NCI-H446 (cell line): ENCODE measurements around the gene PDZD4.

Source experiments
- DNase-seq, 2 experiments: peaks; one replicate each; lab custom pipeline; 2025; lab: John Stamatoyannopoulos, UW

PDZD4 gene, protein sequence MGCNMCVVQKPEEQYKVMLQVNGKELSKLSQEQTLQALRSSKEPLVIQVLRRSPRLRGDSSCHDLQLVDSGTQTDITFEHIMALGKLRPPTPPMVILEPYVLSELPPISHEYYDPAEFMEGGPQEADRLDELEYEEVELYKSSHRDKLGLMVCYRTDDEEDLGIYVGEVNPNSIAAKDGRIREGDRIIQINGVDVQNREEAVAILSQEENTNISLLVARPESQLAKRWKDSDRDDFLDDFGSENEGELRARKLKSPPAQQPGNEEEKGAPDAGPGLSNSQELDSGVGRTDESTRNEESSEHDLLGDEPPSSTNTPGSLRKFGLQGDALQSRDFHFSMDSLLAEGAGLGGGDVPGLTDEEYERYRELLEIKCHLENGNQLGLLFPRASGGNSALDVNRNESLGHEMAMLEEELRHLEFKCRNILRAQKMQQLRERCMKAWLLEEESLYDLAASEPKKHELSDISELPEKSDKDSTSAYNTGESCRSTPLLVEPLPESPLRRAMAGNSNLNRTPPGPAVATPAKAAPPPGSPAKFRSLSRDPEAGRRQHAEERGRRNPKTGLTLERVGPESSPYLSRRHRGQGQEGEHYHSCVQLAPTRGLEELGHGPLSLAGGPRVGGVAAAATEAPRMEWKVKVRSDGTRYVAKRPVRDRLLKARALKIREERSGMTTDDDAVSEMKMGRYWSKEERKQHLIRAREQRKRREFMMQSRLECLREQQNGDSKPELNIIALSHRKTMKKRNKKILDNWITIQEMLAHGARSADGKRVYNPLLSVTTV

DNA sequence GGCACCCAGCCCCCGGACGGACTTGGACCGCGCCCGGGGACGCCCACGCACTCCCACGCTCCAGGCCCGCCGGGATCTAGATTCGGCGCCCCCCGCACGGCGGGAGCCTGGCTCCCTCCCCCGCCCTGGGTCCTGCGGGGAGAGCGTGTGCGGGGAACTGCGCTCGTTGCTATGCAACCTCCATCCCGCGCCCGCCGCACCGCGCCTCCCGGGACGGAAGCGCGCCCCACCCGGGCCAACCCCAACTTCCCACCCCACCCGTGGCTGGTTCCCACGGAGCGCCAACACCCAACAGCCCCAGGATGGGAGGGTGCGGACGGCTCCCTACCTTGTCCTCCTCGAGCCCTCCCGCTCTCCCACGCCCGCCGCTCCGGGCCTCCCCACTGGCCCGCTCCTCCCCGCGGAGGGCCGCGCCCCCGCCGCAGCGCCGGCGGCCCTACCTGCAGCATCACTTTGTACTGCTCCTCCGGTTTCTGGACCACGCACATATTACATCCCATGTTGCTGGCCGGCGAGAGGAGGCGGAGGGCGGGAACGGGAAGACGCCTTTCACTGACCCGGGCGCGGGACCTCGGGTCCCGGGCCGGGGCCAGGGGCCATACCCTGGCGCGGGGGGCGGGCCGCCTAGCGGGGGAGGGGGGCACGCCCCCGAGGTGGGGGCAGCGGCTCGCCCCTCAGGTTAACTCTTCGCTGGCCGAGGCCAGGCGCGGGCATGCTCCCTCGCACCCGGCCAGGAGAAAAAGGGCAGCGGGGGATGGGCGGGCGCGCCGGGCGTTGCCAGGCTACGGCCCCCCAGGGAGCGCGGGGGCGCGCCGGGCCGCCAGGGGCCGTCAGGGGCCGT is at the start of gene PDZD4:
TSS of gene PDZD4 (minus strand) at position 746 of the 841 bp plus-strand sequence. CDS start at position 500, 246 bp downstream.
- no peak for DNase-seq

DNA sequence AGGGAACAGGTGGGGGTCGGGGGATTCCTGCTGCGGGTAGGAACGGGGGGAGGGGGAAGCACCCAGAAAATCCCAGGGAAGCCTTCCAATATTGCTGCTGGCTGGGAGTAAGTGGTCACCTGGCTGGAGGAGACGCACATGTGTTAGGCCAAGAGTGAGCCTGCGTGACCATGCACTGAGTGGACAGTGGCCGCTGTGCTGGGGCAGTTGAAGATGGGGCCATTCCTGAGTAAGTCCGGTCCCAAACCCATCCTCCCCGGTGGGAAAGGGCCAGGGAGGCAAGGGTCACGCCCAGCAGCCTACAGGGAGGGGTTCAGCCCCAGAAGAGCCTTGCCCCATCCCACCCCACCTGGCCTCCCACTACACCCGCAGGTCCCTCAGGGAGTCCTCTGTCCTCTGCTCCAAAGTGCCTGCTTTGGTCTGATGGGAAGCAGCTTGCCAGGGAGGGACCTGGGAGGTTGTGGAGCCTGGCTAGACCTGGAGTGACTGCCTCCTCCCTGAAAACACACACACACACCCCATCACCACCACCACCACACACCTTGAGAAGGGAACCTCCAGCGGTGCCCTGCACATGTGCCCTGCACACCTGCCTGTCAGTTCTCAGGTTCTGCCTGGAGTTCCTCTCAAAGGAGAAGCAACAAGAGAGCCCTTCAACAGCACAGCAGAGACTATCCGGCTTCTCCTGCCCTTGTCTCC is 49.5 kb upstream of the PDZD4 start:
- DNase-seq = no peak

DNA sequence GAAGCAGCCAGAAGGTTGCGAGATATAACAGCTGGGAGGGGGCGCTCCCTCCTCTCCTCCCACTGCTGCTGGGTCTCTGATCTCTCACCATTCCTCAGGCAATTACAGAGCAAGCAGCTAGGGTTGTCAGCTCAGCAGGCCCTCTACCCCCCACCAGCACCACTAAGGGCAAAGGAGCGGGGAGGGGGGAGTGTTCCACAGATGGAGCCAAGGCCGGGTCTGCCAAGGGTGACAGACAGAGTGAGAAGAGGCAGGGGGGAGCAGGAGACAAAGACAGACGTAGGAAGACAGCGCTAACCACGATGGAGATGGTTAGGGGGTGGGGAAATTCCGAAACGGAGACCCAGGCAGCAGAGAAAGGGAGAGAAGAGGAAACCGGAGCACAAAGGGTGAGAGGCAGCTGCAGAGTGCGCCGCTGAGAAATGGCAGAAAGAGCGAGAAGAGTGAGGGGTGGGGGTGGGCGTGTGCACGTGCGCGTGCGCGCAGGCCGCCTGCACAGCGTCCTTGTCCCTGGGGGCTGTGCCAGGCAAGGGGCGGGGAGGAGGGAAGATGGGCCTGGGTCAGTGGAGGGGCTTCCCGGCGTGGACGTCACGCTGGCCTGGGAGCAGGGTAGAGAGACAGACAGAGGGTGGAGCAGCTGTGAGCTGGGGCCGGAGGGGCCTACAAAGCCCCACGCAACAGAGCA is 48.8 kb upstream of the PDZD4 start:
- DNase-seq = peak in 1 of 2 experiments; percentile 55

DNA sequence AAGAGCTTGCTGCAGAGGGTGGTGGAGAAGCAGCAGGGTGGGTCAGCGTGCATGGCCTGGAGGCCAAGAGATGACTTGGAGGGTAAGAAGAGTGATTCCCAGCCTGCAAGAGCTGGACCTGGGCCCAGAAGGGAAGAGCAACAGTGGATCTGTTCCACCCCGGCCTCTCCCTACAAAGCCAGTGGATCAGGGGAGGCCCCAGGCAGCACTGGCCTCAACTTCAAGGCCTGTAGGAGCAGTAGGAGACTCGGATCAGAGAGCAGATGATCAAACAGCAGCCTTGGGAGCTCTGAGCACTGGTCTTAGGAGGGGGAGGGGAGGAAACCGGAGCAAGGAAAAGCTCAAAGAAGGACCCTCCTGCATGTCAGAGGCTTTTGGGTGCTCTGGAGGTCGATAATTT is 48.0 kb upstream of the PDZD4 start:
- DNase-seq = peak in 1 of 2 experiments; percentile 21

DNA sequence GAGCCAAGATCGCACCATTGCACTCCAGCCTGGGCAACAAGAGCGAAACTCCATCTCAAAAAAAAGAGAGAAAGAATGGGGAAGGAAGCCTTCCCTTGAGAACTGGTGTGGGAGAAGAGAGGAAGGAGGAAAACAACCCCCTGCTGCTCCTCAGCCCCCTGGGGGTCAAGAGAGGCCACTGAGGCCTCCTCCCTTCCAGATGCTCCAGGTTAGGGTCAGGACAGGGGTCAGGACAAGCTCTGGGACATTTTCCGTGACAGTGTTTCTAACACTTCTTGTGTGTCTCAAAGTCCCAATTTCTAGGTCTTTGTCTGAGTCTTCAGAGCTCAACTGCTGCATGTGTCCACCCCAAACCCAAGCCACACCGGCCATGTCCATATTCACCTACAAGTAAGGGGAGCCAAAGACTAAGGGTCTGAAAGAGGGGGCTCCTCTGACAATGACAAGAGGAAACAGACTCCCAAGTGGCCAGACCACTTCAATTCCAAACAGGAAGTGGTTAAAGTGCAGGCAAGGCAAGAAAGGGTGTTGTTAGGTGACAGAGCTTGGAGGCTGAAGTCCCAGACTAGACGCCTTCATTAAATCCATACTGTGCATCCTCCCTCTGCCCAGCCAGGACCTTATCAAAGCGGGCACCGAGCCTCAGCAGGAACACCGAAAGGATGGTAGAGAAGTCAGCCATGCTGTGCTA is 47.4 kb upstream of the PDZD4 start:
- DNase-seq = no peak

DNA sequence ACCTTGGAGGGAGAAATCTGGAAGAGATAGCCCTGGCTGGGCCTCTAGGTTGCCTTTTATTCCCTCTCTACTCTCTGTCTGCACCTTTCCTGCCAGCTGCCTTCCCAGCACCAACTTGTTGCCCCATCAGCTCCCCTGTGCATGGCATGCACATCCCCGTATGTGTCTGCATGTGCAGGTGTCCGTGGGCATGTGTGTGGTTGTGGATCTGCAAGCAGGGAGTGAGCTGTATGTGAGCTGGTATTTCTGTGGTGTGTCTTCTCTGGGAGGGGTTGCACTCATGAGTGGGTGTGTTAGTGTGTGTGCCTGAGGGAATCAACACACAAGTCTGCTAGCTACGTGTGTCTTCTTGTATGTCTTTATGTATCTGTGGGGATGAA is 45.8 kb upstream of the PDZD4 start:
- no peak for DNase-seq

DNA sequence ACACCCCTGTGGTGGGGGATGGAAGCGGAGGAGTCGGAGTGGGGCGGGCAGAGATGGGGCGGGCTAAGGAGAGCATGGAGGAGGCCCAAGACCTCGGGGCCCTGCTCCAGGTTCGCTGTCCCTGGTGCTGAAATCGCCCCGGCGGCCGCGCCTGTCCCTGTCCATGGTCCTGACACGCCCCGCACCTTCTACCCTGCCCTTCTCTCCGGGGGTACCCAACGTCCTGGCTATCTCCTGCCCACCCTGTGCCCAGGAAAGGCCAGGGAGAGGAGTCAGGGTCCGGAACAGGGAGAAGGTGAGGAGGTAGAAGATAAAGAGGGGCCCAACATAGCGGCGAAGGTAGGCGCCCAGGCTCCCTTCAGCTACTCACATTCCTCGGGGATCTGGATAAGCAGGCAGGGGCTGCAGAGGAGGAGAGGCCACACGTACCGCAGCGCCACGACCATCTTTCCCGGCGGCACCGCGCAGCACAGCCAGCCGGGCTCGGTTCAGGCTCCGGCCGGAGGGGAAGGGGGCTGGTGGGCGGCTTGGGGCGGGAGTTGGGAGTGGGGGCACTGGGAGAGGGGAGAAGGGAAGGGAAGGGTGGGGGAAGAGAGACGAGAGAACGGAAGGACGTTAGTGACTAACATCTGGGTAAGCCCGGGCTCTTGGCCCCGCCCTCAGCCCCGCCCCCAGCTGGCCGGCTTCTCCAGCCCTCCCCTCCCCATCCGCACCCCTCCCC is 45.2 kb upstream of the PDZD4 start:
- no peak for DNase-seq

DNA sequence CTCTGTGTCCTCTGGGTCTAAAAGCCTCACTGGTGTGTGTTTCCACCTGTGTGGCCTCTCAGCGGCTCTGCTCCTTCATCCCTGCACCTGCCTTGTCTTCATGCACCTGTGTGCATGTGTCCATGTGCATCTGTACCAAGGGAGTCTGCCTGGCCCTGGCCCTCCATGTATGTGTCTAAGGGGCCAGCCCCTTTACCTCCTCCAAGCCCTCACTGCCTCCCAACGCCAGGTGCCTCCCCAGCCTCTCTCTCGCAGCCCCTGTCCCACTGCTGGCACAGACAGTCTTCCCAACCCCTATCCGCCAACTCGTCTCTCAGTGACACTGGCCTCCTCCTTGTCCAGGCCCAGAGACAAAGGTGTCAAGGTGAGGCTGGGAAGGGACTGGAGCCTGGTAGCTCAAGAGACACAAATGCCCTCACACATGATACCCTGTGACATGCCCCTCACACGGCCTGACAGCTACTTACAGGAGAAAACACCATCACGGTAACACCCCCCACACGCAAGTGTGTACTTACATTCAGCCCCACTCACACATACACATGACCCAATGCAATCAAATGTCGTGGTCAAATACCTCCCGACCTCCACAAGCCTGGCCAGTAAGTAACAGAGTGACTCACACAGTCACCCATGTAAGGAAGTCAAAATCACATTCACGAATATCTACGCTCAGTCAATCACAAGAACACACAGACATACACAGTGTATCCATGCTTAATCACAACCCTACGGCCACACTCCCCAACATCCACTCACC is 44.2 kb upstream of the PDZD4 start:
- DNase-seq = no peak

DNA sequence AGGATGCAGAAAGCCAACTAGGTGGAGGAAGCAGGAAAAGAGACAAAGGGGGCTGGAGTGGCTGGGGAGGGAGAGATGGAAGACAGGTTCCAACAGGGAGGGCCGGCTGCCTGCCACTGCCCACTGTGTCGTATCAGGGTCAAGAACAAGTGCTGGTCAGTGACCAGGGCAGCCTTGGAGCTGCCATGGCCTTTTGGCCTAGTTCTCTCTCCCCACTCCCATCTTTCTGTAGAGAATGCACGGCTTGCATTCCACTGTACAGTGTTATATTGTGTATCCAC is 43.7 kb upstream of the PDZD4 start:
- no peak for DNase-seq

DNA sequence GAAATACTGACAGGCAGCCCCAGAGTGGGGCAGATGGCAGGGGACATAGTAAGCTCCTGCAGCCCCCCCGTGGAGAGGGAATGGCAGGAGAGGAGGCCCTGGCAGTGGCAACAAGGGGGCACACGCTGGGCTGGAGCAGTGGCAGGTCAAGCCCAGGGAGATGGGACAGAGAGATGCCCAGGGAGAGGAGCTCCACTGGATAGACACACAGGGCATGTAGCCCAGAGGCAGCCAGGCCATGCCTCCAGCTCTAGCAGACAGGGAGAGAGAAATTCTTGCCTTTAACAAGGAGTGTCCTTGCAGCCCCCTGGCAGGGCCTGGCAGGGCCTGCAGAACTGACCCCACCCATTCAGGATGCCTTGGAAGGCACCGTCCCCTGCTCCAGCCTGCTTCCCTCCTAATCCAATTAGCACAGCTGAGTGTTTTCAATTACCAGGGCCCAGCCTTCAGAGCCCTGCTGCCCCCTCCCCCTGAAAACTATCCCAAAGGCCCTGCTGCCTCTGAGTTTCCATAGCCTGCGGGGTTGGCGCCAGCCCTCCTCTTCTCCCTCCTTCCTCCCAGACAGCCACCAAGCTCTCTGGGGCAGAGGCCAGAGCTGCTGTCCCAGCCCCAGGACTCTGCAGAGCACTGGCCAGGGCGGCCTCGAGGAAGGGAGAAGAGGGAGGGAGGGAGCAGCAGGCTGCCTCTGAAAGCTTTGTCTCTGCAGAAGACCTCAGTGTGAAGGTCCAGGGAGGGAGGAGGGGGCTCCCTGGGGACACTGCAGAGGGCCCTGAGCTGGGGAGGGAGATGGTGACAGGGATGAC is 43.1 kb upstream of the PDZD4 start:
- peak in 1 of 2 experiments; percentile 44 for DNase-seq

DNA sequence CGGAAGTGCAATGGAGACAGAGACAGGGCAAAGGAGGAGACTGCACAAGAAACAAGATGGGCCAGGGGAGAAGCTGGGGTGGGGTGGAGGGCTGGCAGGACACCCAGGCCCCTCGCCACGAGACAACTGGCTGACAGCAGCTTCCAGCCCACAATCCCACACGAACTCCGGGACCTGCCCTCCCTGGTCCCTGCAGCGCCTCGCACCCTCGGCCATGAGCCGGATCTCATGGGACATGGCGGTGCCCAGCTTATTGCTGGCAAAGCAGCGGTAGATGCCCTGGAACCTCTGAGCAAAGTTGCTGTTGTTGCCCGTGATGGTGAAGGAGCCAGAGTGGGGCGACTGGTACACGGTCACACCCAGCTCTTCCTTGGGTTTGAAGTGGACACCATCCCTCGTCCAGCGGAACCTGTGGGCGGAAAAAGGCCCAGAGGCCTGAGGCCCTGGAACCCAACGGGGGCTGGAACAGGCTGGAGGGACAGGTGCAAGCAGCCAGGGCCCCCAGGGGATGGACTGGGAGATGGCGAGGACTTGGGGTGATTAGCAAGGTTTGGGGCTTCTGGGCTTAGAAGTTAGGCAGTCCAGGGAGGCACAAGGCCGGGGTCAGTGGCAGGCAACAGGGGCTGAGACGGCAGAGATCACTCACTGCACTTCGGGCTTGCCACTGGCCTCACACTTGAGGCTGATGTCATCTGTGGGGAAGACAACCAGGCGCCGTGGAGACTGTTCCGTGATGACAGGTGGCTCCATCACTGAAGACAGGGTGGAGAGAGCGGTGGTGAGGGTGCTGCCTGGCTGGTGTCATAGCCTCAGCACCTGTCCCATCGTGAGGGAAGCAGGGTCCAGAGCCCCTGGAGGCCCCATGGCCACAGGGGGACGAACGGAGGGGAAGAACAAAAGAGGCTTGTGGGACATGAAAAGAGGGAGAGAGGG is 41.9 kb upstream of the PDZD4 start:
- DNase-seq = no peak

DNA sequence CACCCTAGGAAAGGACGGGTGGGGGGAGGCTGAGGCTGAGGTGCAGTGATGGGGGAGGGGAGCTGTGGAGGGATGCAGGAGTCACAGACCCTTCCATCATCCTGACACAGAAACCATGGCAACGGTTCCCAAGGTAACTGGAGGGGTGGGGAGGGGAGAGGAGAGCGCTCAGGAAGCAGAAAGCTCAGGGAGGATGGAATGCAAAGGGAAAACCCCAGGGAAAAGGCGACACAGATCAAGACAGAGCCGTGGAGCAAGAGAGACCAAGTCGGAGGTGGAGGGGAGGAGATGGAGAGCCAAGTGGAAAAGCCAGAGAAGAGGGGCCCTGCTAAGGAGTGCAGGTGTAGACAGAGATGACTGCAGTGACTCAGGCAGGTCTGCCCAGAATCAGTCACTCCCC is 41.1 kb upstream of the PDZD4 start:
- no peak for DNase-seq

DNA sequence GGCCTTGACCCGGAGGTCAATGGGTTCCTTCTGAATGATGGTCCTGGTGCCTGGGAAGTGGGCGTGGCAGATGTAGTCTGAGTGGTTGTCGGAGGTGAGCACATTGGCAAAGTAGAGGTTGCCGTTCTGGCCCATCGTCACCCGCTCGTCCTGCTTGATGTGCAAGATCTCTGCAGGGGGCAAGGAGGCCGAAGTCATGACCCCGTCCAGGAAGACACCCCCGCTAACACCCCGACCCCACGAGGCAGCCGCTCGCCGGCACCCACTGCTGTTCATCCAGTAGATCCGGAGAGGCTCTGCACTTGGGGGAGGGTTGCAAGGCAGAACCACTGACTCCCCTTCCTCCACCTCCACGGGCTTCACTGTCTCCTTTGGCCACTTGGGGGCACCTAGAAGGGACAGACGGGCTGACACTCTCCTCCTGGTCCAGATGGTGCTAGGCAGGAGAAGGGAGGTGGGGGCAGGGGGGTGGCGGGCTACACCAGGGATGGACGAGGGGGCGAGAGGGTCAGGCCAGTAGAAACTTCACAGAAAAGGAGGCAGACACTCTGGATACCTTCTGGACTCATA is 40.5 kb upstream of the PDZD4 start:
- DNase-seq = no peak

DNA sequence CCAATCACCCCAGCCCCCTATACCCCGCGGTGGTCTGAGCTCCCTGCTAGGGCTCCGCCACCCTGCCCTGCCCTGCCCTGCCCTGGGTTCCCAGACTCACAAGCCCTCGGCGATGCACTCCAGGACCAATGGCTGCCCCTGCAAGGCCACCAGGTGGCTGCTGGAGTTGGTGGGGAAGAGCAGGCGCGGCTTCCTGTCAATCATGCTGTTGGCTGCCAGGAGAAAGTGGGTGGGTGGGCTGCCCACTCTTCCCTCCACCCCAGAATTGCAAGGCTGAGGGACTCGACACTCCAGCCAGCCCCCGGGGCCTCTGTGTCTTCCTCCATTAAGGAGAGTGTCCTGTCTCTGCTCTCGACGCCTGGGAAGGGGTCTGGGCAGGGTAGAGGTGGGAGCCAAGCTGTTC is 39.9 kb upstream of the PDZD4 start:
- no peak for DNase-seq

DNA sequence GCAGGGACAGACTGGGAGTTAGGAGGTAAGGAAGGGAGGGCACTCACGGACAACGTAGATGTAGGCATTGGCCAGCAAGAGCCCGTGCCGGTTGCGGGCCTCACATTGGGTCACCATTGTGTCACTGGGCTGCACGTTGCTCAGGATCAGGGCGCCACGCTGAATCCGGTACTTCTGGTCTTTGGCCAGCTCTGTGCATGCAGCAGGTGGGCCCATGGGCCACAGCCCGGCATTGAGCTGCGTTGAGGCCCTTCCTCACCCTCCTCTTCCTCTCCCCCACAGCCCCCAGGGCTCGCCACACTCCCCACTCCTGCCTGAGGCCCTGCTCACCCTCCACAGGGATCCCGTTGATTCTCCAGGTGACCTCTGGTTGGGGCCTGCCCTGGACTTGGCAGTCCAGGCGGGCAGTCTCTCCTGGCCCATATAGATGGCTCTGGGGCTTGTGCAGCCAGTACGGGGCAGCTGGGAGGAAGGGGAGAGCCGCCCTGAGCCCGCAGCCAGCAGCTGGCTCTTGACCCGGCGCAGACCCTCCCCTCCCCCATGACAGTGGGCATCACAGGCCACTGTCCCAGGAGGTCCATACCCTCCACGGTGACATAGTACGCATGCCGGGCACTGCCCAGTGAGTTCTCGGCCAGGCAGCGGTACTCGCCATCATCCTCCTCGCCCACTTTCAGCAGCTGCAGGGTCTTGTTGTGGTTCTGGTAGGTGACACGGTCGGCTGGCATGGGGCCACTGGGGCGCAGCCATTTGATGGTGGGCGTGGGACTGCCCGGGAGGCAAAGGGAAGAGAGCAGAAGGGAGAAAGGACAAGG is 39.3 kb upstream of the PDZD4 start:
- no peak for DNase-seq
